H9 (cell line): ENCODE data around the gene TACR1. TPM values are rescaled to one million over a fixed set of nuclear protein-coding genes. Genes with fewer than 3 reads are reported as not detected.

ENCODE experiments used
- DNase-seq: peaks from one replicate; pipeline ENCODE4 v3.0.0-alpha.2; 2017
- H2AFZ ChIP-seq: one replicate; pipeline ENCODE4 v1.6.1; 2013; ENCODE audit warnings: mild to moderate bottlenecking, low read length, control low read depth, moderate library complexity
- H2AK5ac ChIP-seq: 2 replicates; pipeline ENCODE4 v1.6.1; 2013; ENCODE audit warnings: low read length, control low read depth, mixed read lengths; ENCODE audit not compliant: insufficient read length
- H2BK120ac ChIP-seq: one replicate; pipeline ENCODE4 v1.6.1; 2013; ENCODE audit warnings: low read depth, mild to moderate bottlenecking, low read length, control low read depth, inconsistent platforms; ENCODE audit not compliant: poor library complexity, severe bottlenecking
- H2BK12ac ChIP-seq: 2 replicates; pipeline ENCODE4 v1.6.1; 2013; ENCODE audit warnings: low read length, control low read depth, mixed read lengths, low read depth; ENCODE audit not compliant: insufficient read length
- H2BK15ac ChIP-seq: 2 replicates; pipeline ENCODE4 v1.6.1; 2013; ENCODE audit warnings: low read depth, low read length, control low read depth
- H2BK20ac ChIP-seq: one replicate; pipeline ENCODE4 v1.6.1; 2013; ENCODE audit warnings: low read depth, mild to moderate bottlenecking, low read length, control low read depth, inconsistent platforms; ENCODE audit not compliant: poor library complexity, severe bottlenecking
- H2BK5ac ChIP-seq: 2 replicates; pipeline ENCODE4 v1.6.1; 2013; ENCODE audit warnings: low read length, control low read depth, mixed read lengths; ENCODE audit not compliant: insufficient read length
- H3K14ac ChIP-seq: 2 replicates; pipeline ENCODE4 v1.6.1; 2013; ENCODE audit warnings: low read length, control low read depth; ENCODE audit not compliant: insufficient read depth
- H3K18ac ChIP-seq: 2 replicates; pipeline ENCODE4 v1.6.1; 2013; ENCODE audit warnings: low read depth, mild to moderate bottlenecking, mixed read lengths, low read length, control low read depth; ENCODE audit not compliant: insufficient read length
- H3K23ac ChIP-seq: 2 replicates; pipeline ENCODE4 v1.6.1; 2013; ENCODE audit warnings: low read length, control low read depth, mixed read lengths, low read depth; ENCODE audit not compliant: insufficient read length
- H3K23me2 ChIP-seq: 2 replicates; pipeline ENCODE4 v1.6.1; 2013; ENCODE audit warnings: low read depth, mild to moderate bottlenecking, mixed read lengths, low read length, control low read depth; ENCODE audit not compliant: insufficient read length, poor library complexity, severe bottlenecking
- H3K27ac ChIP-seq: 2 replicates; pipeline ENCODE4 v1.5.1; 2013; ENCODE audit warnings: low read length, control low read depth, mixed read lengths, low read depth; ENCODE audit not compliant: insufficient read length
- H3K27me3 ChIP-seq: 2 replicates; pipeline ENCODE4 v1.6.1; 2013; ENCODE audit warnings: low read length, control low read depth, inconsistent platforms; ENCODE audit not compliant: insufficient read depth
- H3K4ac ChIP-seq: 2 replicates; pipeline ENCODE4 v1.6.1; 2013; ENCODE audit warnings: low read depth, mild to moderate bottlenecking, control low read depth, inconsistent platforms, low read length, moderate library complexity
- H3K4me1 ChIP-seq: 2 replicates; pipeline ENCODE4 v1.6.1; 2013; ENCODE audit warnings: low read length, control low read depth, inconsistent platforms; ENCODE audit not compliant: insufficient read depth
- H3K4me2 ChIP-seq: 2 replicates; pipeline ENCODE4 v1.6.1; 2013; ENCODE audit warnings: low read length, control low read depth, mixed read lengths; ENCODE audit not compliant: insufficient read length, insufficient read depth
- H3K56ac ChIP-seq: 2 replicates; pipeline ENCODE4 v1.6.1; 2013; ENCODE audit warnings: low read depth, mild to moderate bottlenecking, mixed read lengths, low read length, control low read depth; ENCODE audit not compliant: insufficient read length
- H3K79me1 ChIP-seq: 2 replicates; pipeline ENCODE4 v1.6.1; 2013; ENCODE audit warnings: low read depth, mild to moderate bottlenecking, moderate library complexity, low read length, control low read depth, inconsistent platforms; ENCODE audit not compliant: insufficient read depth, poor library complexity, severe bottlenecking
- H3K79me2 ChIP-seq: 2 replicates; pipeline ENCODE4 v1.6.1; 2013; ENCODE audit warnings: low read length, control low read depth, inconsistent platforms; ENCODE audit not compliant: insufficient read depth
- H3K9ac ChIP-seq: 2 replicates; pipeline ENCODE4 v1.6.1; 2013; ENCODE audit warnings: low read length, control low read depth, mixed read lengths; ENCODE audit not compliant: insufficient read length; ENCODE audit errors: extremely low read depth
- H3K9me3 ChIP-seq: one replicate; pipeline ENCODE4 v1.6.1; 2013; ENCODE audit warnings: low read depth, low read length, inconsistent platforms; ENCODE audit not compliant: control insufficient read depth
- H3T11ph ChIP-seq: one replicate; pipeline ENCODE4 v1.6.1; 2013; ENCODE audit warnings: mild to moderate bottlenecking, low read length, control low read depth, inconsistent platforms
- H4K20me1 ChIP-seq: one replicate; pipeline ENCODE4 v1.6.1; 2013; ENCODE audit not compliant: control insufficient read depth, insufficient read length, insufficient read depth
- H4K5ac ChIP-seq: 2 replicates; pipeline ENCODE4 v1.6.1; 2013; ENCODE audit warnings: low read depth, mild to moderate bottlenecking, mixed read lengths, low read length, control low read depth; ENCODE audit not compliant: insufficient read length
- H4K8ac ChIP-seq: replicated peaks from 2 replicates; pipeline ENCODE4 v1.6.1; 2013; ENCODE audit warnings: low read length, control low read depth, mixed read lengths, low read depth; ENCODE audit not compliant: insufficient read length
- H4K91ac ChIP-seq: 2 replicates; pipeline ENCODE4 v1.6.1; 2013; ENCODE audit warnings: low read depth, mild to moderate bottlenecking, moderate library complexity, mixed read lengths, low read length, control low read depth; ENCODE audit not compliant: insufficient read length
- H3K27ac Mint-ChIP-seq, 3 experiments: 2 replicates in 2 of 3; 3 replicates in 1 of 3; pipeline ENCODE4 v1.8.0; 2020 to 2021; ENCODE audit warnings: mixed read lengths in 3 of 3, mild to moderate bottlenecking in 1 of 3, moderate library complexity in 1 of 3
- H3K27me3 Mint-ChIP-seq: 2 replicates; pipeline ENCODE4 v1.8.0; 2021; ENCODE audit warnings: low read depth, mild to moderate bottlenecking, moderate library complexity, mixed read lengths
- H3K36me3 Mint-ChIP-seq, 3 experiments: 2 replicates in 2 of 3; 3 replicates in 1 of 3; pipeline ENCODE4 v1.8.0; 2020 to 2021; ENCODE audit warnings: low read depth in 3 of 3, mixed read lengths in 3 of 3; ENCODE audit not compliant: insufficient read depth in 1 of 3
- H3K4me1 Mint-ChIP-seq, 2 experiments: 2 replicates each; pipeline ENCODE4 v1.8.0; 2020; ENCODE audit warnings: mixed read lengths in 2 of 2
- H3K4me3 Mint-ChIP-seq, 2 experiments: 2 replicates in 1 of 2; 3 replicates in 1 of 2; pipeline ENCODE4 v1.8.0; 2020 to 2021; ENCODE audit warnings: mild to moderate bottlenecking in 2 of 2, mixed read lengths in 2 of 2, moderate library complexity in 1 of 2
- H3K9me3 Mint-ChIP-seq, 2 experiments: 2 replicates in 1 of 2; 3 replicates in 1 of 2; pipeline ENCODE4 v1.8.0; 2020; ENCODE audit warnings: mild to moderate bottlenecking in 2 of 2, mixed read lengths in 2 of 2, moderate library complexity in 1 of 2
- CTCF ChIP-seq: fragments of 200-600 bp; sonication (generic); conservative IDR thresholded peaks from 3 replicates; pipeline ENCODE4 v1.8.0; 2021; ENCODE audit warnings: antibody characterized with exemption, mild to moderate bottlenecking
- WGBS: extraction: QIAGEN DNeasy Blood & Tissue Kit; methylation state at CpG from one replicate; pipeline ENCODE4 v1.1.7; 2013; ENCODE audit warnings: missing lambda C conversion rate, low lambda C conversion rate, mixed read lengths; ENCODE audit not compliant: insufficient read length; ENCODE audit errors: extremely low coverage; 5-methylcytosine and 5-hydroxymethylcytosine counted together
- total RNA-seq: library from RNA; stranded (reverse); gene quantifications from 2 replicates; pipeline ENCODE4 v1.2.1, GENCODE V29; 2021

The TACR1 gene
- total RNA-seq, 1 experiment from 2014 or later, result 1.4 TPM

- H3K36me3 Mint-ChIP-seq, result no peaks in the 10 kb centered on the region
- DNase-seq, result no peak
- H2BK5ac ChIP-seq, result no peak overlapping the region
- H3K79me2 ChIP-seq, result no peaks in the 10 kb centered on the region
- H3K4me1 ChIP-seq, result no peaks in the 10 kb centered on the region
- H3K27me3 Mint-ChIP-seq, result no peaks in the 10 kb centered on the region
- H2AK5ac ChIP-seq, result no peak overlapping the region
- H3K79me1 ChIP-seq, result no peaks in the 10 kb centered on the region
- H4K91ac ChIP-seq, result no peak overlapping the region
- no peak overlapping the region for H2BK120ac ChIP-seq
- peaks cover 0 to 3% of the 10 kb centered on the region in 2 experiments; a peak in 3 of 4 replicates for H3K4me1 Mint-ChIP-seq
- no peaks in the 10 kb centered on the region; a peak in 1 of 5 replicates for H3K9me3 Mint-ChIP-seq
- H3K4me2 ChIP-seq, result no peak overlapping the region
- no peak overlapping the region for H2BK12ac ChIP-seq
- no peak overlapping the region for H2AFZ ChIP-seq
- H3K23me2 ChIP-seq, result no peaks in the 10 kb centered on the region
- H3T11ph ChIP-seq, result no peak overlapping the region
- no peak overlapping the region for H3K27ac Mint-ChIP-seq
- no peak for TF ChIP-seq CTCF
- no peak overlapping the region for H3K9ac ChIP-seq
- no peaks in the 10 kb centered on the region for H3K27me3 ChIP-seq
- no peak overlapping the region for H3K27ac ChIP-seq
- H2BK15ac ChIP-seq, result no peak overlapping the region
- H3K18ac ChIP-seq, result no peak overlapping the region
- H3K56ac ChIP-seq, result no peak overlapping the region
- H4K20me1 ChIP-seq, result no peaks in the 10 kb centered on the region
- no peak overlapping the region for H4K8ac ChIP-seq
- no peak overlapping the region for H3K4me3 Mint-ChIP-seq
- H2BK20ac ChIP-seq, result no peak overlapping the region
- no peak overlapping the region for H3K4ac ChIP-seq
- H3K14ac ChIP-seq, result no peak overlapping the region
- H4K5ac ChIP-seq, result no peak overlapping the region
- WGBS, result no CpG with 5 or more reads among the region's 3 CpGs
- no peaks in the 10 kb centered on the region for H3K9me3 ChIP-seq
- no peak overlapping the region for H3K23ac ChIP-seq
Observed at GRCh38 chr2:75139171-75139570, 60.1 kb downstream of the TACR1 start.
